Measurements from ENCODE around the gene GRIK3.

DNA sequence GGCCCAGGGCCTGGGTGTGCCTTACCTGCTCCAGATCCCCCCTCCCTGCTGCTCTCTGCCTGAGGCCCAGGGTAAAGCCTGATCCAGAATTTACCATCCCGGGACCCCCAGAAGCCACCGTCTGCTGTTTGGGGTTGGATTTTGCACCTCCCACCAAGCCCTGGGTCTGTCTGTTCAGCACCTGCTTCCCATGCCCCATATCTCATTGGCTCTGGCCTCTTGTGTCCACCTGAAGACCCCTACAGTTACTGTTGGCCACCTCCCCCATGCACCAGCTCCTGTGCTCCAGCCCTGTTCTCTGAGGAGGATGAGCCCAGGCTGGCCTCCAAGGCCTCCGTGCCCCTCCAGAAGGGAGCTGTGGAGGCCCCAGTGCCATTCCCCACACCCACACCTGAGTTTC is 113.9 kb downstream of the GRIK3 start:
- TF ChIP-seq, protein P1, sequence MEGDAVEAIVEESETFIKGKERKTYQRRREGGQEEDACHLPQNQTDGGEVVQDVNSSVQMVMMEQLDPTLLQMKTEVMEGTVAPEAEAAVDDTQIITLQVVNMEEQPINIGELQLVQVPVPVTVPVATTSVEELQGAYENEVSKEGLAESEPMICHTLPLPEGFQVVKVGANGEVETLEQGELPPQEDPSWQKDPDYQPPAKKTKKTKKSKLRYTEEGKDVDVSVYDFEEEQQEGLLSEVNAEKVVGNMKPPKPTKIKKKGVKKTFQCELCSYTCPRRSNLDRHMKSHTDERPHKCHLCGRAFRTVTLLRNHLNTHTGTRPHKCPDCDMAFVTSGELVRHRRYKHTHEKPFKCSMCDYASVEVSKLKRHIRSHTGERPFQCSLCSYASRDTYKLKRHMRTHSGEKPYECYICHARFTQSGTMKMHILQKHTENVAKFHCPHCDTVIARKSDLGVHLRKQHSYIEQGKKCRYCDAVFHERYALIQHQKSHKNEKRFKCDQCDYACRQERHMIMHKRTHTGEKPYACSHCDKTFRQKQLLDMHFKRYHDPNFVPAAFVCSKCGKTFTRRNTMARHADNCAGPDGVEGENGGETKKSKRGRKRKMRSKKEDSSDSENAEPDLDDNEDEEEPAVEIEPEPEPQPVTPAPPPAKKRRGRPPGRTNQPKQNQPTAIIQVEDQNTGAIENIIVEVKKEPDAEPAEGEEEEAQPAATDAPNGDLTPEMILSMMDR (conservative IDR thresholded peaks at IDR 0.05; ENCODE audit: low read depth in 2 of 2), result no peak
- TF ChIP-seq EZH2 (IDR thresholded peaks at IDR 0.05; ENCODE audit: low read depth, unreplicated experiment) (no peak), POLR2AphosphoS5 (IDR thresholded peaks at IDR 0.05; ENCODE audit: low read depth) (no peak), EZH2phosphoT487 (IDR thresholded peaks at IDR 0.05; ENCODE audit: unreplicated experiment) (no peak), JUNB (IDR thresholded peaks at IDR 0.05; ENCODE audit: unreplicated experiment) (no peak), CREB1 (CRISPR knock-in tag; IDR thresholded peaks at IDR 0.05; ENCODE audit: low read depth) (no peak)
- TF ChIP-seq, protein P2, sequence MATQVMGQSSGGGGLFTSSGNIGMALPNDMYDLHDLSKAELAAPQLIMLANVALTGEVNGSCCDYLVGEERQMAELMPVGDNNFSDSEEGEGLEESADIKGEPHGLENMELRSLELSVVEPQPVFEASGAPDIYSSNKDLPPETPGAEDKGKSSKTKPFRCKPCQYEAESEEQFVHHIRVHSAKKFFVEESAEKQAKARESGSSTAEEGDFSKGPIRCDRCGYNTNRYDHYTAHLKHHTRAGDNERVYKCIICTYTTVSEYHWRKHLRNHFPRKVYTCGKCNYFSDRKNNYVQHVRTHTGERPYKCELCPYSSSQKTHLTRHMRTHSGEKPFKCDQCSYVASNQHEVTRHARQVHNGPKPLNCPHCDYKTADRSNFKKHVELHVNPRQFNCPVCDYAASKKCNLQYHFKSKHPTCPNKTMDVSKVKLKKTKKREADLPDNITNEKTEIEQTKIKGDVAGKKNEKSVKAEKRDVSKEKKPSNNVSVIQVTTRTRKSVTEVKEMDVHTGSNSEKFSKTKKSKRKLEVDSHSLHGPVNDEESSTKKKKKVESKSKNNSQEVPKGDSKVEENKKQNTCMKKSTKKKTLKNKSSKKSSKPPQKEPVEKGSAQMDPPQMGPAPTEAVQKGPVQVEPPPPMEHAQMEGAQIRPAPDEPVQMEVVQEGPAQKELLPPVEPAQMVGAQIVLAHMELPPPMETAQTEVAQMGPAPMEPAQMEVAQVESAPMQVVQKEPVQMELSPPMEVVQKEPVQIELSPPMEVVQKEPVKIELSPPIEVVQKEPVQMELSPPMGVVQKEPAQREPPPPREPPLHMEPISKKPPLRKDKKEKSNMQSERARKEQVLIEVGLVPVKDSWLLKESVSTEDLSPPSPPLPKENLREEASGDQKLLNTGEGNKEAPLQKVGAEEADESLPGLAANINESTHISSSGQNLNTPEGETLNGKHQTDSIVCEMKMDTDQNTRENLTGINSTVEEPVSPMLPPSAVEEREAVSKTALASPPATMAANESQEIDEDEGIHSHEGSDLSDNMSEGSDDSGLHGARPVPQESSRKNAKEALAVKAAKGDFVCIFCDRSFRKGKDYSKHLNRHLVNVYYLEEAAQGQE (IDR thresholded peaks at IDR 0.05; ENCODE audit: unreplicated experiment), result no peak
- TF ChIP-seq, protein P3, sequence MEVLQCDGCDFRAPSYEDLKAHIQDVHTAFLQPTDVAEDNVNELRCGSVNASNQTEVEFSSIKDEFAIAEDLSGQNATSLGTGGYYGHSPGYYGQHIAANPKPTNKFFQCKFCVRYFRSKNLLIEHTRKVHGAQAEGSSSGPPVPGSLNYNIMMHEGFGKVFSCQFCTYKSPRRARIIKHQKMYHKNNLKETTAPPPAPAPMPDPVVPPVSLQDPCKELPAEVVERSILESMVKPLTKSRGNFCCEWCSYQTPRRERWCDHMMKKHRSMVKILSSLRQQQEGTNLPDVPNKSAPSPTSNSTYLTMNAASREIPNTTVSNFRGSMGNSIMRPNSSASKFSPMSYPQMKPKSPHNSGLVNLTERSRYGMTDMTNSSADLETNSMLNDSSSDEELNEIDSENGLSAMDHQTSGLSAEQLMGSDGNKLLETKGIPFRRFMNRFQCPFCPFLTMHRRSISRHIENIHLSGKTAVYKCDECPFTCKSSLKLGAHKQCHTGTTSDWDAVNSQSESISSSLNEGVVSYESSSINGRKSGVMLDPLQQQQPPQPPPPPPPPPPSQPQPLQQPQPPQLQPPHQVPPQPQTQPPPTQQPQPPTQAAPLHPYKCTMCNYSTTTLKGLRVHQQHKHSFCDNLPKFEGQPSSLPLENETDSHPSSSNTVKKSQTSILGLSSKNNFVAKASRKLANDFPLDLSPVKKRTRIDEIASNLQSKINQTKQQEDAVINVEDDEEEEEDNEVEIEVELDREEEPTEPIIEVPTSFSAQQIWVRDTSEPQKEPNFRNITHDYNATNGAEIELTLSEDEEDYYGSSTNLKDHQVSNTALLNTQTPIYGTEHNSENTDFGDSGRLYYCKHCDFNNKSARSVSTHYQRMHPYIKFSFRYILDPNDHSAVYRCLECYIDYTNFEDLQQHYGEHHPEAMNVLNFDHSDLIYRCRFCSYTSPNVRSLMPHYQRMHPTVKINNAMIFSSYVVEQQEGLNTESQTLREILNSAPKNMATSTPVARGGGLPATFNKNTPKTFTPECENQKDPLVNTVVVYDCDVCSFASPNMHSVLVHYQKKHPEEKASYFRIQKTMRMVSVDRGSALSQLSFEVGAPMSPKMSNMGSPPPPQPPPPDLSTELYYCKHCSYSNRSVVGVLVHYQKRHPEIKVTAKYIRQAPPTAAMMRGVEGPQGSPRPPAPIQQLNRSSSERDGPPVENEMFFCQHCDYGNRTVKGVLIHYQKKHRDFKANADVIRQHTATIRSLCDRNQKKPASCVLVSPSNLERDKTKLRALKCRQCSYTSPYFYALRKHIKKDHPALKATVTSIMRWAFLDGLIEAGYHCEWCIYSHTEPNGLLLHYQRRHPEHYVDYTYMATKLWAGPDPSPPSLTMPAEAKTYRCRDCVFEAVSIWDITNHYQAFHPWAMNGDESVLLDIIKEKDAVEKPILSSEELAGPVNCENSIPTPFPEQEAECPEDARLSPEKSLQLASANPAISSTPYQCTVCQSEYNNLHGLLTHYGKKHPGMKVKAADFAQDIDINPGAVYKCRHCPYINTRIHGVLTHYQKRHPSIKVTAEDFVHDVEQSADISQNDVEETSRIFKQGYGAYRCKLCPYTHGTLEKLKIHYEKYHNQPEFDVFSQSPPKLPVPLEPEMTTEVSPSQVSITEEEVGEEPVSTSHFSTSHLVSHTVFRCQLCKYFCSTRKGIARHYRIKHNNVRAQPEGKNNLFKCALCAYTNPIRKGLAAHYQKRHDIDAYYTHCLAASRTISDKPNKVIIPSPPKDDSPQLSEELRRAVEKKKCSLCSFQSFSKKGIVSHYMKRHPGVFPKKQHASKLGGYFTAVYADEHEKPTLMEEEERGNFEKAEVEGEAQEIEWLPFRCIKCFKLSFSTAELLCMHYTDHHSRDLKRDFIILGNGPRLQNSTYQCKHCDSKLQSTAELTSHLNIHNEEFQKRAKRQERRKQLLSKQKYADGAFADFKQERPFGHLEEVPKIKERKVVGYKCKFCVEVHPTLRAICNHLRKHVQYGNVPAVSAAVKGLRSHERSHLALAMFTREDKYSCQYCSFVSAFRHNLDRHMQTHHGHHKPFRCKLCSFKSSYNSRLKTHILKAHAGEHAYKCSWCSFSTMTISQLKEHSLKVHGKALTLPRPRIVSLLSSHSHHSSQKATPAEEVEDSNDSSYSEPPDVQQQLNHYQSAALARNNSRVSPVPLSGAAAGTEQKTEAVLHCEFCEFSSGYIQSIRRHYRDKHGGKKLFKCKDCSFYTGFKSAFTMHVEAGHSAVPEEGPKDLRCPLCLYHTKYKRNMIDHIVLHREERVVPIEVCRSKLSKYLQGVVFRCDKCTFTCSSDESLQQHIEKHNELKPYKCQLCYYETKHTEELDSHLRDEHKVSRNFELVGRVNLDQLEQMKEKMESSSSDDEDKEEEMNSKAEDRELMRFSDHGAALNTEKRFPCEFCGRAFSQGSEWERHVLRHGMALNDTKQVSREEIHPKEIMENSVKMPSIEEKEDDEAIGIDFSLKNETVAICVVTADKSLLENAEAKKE (CRISPR knock-in tag; IDR thresholded peaks at IDR 0.05), result no peak
